Fibroblast of skin of back (primary cell): Measurements from ENCODE around the gene SLC6A19.

Source experiments
- DNase-seq: peaks from one replicate; pipeline ENCODE4 v3.0.0-alpha.2; 2013

SLC6A19 gene

GRCh38 chr5:1180841-1181271 is 20.5 kb upstream of the SLC6A19 start:
- no peak for DNase-seq

GRCh38 chr5:1181451-1182359 is 19.7 kb upstream of the SLC6A19 start:
- DNase-seq: no peak

- no peak for DNase-seq
These were observed 19.1 kb upstream of the SLC6A19 start for GRCh38 chr5:1182360-1182632.

GRCh38 chr5:1182633-1183423 is 18.6 kb upstream of the SLC6A19 start:
- no peak for DNase-seq

GRCh38 chr5:1183424-1184162 is 17.8 kb upstream of the SLC6A19 start:
- no peak for DNase-seq

- DNase-seq: no peak
These were observed 17.3 kb upstream of the SLC6A19 start for GRCh38 chr5:1184163-1184470.

GRCh38 chr5:1184481-1184880 is 16.9 kb upstream of the SLC6A19 start:
- no peak for DNase-seq

- no peak for DNase-seq
These were observed 16.3 kb upstream of the SLC6A19 start for GRCh38 chr5:1185038-1185627.

GRCh38 chr5:1185629-1186350 is 15.6 kb upstream of the SLC6A19 start:
- DNase-seq: no peak

- DNase-seq: no peak
These were observed 14.8 kb upstream of the SLC6A19 start for GRCh38 chr5:1186351-1187233.

GRCh38 chr5:1187234-1187949 is 14.0 kb upstream of the SLC6A19 start:
- no peak for DNase-seq

GRCh38 chr5:1187950-1188334 is 13.5 kb upstream of the SLC6A19 start:
- no peak for DNase-seq

GRCh38 chr5:1188464-1188863 is 12.9 kb upstream of the SLC6A19 start:
- DNase-seq: no peak

- no peak for DNase-seq
These were observed 12.1 kb upstream of the SLC6A19 start for GRCh38 chr5:1189269-1189668.

GRCh38 chr5:1190278-1190677 is 11.1 kb upstream of the SLC6A19 start:
- DNase-seq: no peak

- no peak for DNase-seq
These were observed 10.6 kb upstream of the SLC6A19 start for GRCh38 chr5:1190837-1191239.

- DNase-seq: no peak
These were observed 8.3 kb upstream of the SLC6A19 start for GRCh38 chr5:1192971-1193590.

- DNase-seq: no peak
These were observed 7.8 kb upstream of the SLC6A19 start for GRCh38 chr5:1193591-1193985.

- DNase-seq: no peak
These were observed 7.0 kb upstream of the SLC6A19 start for GRCh38 chr5:1194378-1194777.

- DNase-seq: no peak
These were observed 6.0 kb upstream of the SLC6A19 start for GRCh38 chr5:1195439-1195838.
